ENCODE measurements around the gene MED4.

DNA sequence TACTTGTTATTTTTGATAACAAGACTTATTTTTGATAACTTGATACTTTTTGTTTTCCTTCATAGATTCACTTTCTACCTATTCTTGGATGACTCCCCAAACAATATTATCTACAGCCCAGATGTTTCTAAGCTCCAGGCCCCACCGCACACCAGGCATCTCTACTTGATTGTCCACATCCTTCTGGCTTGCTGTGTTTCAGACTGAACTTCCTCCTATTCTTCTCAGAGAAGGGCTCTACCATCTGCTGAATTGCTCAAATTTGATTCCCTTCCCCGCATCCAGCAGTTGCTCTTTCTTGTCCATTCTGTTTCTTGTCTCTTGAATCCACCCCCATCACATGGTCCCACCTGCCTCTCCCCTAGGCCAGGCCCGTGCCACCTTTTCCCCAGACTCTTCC, 44.4 kb downstream of the MED4 start:
- TF ChIP-seq, protein P1, sequence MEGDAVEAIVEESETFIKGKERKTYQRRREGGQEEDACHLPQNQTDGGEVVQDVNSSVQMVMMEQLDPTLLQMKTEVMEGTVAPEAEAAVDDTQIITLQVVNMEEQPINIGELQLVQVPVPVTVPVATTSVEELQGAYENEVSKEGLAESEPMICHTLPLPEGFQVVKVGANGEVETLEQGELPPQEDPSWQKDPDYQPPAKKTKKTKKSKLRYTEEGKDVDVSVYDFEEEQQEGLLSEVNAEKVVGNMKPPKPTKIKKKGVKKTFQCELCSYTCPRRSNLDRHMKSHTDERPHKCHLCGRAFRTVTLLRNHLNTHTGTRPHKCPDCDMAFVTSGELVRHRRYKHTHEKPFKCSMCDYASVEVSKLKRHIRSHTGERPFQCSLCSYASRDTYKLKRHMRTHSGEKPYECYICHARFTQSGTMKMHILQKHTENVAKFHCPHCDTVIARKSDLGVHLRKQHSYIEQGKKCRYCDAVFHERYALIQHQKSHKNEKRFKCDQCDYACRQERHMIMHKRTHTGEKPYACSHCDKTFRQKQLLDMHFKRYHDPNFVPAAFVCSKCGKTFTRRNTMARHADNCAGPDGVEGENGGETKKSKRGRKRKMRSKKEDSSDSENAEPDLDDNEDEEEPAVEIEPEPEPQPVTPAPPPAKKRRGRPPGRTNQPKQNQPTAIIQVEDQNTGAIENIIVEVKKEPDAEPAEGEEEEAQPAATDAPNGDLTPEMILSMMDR (IDR thresholded peaks at IDR 0.05) = no peak
- no peak for TF ChIP-seq POLR2A (IDR thresholded peaks at IDR 0.05)
